ENCODE data around the gene PACRG. TPM values are rescaled to one million over a fixed set of nuclear protein-coding genes. Genes with fewer than 3 reads are reported as not detected.

Gene PACRG
- total RNA-seq, 2 donors from 2014 or later = 13.0 TPM; not detected in 1

DNA sequence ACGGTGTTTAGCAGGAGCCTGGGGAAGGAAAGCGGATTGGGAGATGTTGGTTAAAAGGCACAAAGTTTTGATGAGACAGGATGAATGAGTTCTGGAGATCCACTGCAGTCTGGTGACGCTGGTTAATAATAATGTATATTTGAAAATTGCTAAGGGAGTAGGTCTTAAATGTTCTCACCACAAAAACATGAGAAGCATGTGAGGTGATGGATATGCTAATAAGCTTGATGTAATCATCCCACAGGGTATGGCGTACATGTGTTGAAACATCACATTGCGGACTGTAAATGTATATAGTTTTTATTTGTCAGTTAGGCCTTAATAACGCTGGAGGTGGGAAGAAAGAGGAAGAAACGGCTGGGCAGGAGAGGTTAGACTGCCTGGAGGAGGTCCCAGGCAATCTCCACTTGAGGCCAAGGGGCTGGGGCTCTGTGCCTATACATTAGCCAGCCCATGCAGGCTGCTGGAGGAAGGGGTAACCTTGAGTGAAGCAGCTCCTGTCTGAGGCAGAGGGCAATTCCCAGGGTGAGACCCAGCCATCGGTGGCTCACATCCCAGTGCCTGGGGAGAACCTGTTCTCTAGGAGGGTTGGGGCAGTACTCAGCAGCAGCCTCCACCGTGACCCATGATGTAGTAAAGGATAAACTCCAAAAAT, 498.5 kb downstream of the PACRG start:
- no peak overlapping the region for H3K4me3 ChIP-seq
- no peak overlapping the region for H3K27ac ChIP-seq
- H3K27me3 ChIP-seq (replicated peaks; ENCODE audit: insufficient read depth) = no peaks in the 10 kb centered on the region
- DNase-seq (ENCODE audit: low spot score) (no peak), ATAC-seq (ENCODE audit: insufficient number of reproducible peaks, low FRiP score, low read depth) (no peak)
- TF ChIP-seq, protein P1, sequence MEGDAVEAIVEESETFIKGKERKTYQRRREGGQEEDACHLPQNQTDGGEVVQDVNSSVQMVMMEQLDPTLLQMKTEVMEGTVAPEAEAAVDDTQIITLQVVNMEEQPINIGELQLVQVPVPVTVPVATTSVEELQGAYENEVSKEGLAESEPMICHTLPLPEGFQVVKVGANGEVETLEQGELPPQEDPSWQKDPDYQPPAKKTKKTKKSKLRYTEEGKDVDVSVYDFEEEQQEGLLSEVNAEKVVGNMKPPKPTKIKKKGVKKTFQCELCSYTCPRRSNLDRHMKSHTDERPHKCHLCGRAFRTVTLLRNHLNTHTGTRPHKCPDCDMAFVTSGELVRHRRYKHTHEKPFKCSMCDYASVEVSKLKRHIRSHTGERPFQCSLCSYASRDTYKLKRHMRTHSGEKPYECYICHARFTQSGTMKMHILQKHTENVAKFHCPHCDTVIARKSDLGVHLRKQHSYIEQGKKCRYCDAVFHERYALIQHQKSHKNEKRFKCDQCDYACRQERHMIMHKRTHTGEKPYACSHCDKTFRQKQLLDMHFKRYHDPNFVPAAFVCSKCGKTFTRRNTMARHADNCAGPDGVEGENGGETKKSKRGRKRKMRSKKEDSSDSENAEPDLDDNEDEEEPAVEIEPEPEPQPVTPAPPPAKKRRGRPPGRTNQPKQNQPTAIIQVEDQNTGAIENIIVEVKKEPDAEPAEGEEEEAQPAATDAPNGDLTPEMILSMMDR (IDR thresholded peaks at IDR 0.05) = no peak
- no peaks in the 10 kb centered on the region for H3K4me1 ChIP-seq (ENCODE audit: control insufficient read depth in 1 of 2, low read depth in 2 of 2)
- H3K9me3 ChIP-seq = no peaks in the 10 kb centered on the region
- H3K36me3 ChIP-seq = no peaks in the 10 kb centered on the region

DNA sequence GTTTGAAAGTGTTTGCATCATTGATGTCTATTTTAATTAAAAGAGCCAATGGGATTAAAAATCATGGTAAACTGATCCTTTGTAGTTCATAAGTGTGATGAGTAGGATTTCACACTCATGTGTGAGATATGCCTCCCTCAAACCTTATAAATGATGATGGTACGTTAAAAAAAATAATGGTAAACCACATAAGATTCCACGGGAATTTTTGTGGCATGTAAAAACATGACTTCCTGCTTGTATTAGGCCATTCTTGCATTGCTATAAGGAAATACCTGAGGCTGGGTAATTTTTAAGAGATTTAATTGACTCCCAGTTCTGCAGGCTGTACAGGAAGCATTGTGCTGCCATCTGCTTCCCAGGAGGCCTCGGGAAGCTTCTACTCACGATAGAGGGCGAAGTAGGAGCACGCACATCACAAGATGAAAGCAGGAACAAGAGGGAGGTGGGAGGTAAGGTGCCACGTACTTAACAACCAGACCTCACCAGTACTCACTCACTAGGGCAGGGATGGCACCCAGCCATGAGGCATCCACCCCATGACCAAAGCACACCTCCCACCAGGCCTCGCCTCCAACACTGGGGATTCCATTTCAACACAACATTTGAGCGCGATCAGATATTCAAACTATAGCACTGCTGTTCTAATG, 499.2 kb downstream of the PACRG start:
- H3K36me3 ChIP-seq = no peaks in the 10 kb centered on the region
- ATAC-seq (ENCODE audit: insufficient number of reproducible peaks, low FRiP score, low read depth) (no peak), DNase-seq (ENCODE audit: low spot score) (no peak)
- no peak overlapping the region for H3K4me3 ChIP-seq
- H3K9me3 ChIP-seq = no peaks in the 10 kb centered on the region
- TF ChIP-seq, protein P1 (IDR thresholded peaks at IDR 0.05) = no peak
- H3K4me1 ChIP-seq (ENCODE audit: control insufficient read depth in 1 of 2, low read depth in 2 of 2) = no peaks in the 10 kb centered on the region
- no peaks in the 10 kb centered on the region for H3K27me3 ChIP-seq (replicated peaks; ENCODE audit: insufficient read depth)
- no peak overlapping the region for H3K27ac ChIP-seq

GRCh38 chr6:163228041-163228440, 500.3 kb downstream of the PACRG start:
- H3K4me1 ChIP-seq (ENCODE audit: control insufficient read depth in 1 of 2, low read depth in 2 of 2) = no peaks in the 10 kb centered on the region
- H3K27me3 ChIP-seq (replicated peaks; ENCODE audit: insufficient read depth) = no peaks in the 10 kb centered on the region
- no peak for ATAC-seq (ENCODE audit: insufficient number of reproducible peaks, low FRiP score, low read depth)
- no peaks in the 10 kb centered on the region for H3K36me3 ChIP-seq
- no peak overlapping the region for H3K4me3 ChIP-seq
- H3K27ac ChIP-seq = no peak overlapping the region
- DNase-seq (ENCODE audit: low spot score) = no peak
- no peaks in the 10 kb centered on the region for H3K9me3 ChIP-seq
- TF ChIP-seq, protein P1 (IDR thresholded peaks at IDR 0.05) = no peak

DNA sequence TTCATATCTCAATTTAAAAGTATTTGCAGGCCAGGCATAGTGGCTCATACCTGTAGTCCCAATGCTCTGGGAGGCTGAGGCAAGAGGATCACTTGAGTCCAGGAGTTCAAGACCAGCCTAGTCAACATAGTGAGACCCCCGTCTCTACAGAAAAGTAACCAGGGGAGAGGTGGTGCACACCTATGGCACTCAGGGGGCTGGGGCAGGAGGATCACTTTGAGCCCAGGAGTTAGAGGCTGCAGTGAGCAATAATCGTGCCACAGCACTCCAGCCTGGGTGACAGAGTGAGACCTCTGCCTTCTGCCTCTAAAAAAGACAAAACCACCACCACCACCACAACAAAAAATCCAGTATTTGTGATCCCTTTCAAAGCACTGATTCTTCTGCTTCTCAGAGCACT, 501.3 kb downstream of the PACRG start:
- H3K4me1 ChIP-seq (ENCODE audit: control insufficient read depth in 1 of 2, low read depth in 2 of 2) = no peaks in the 10 kb centered on the region
- no peak for ATAC-seq (ENCODE audit: insufficient number of reproducible peaks, low FRiP score, low read depth)
- H3K36me3 ChIP-seq = no peaks in the 10 kb centered on the region
- H3K4me3 ChIP-seq = no peak overlapping the region
- TF ChIP-seq, protein P1 (IDR thresholded peaks at IDR 0.05) = no peak
- H3K27ac ChIP-seq = no peak overlapping the region
- no peaks in the 10 kb centered on the region for H3K27me3 ChIP-seq (replicated peaks; ENCODE audit: insufficient read depth)
- no peak for DNase-seq (ENCODE audit: low spot score)
- no peaks in the 10 kb centered on the region for H3K9me3 ChIP-seq

- ATAC-seq (ENCODE audit: insufficient number of reproducible peaks, low FRiP score, low read depth) (no peak), DNase-seq (ENCODE audit: low spot score) (no peak)
- TF ChIP-seq, protein P1 (IDR thresholded peaks at IDR 0.05) = no peak
- H3K4me3 ChIP-seq = no peak overlapping the region
- no peaks in the 10 kb centered on the region for H3K27me3 ChIP-seq (replicated peaks; ENCODE audit: insufficient read depth)
- no peak overlapping the region for H3K27ac ChIP-seq
- no peaks in the 10 kb centered on the region for H3K9me3 ChIP-seq
- no peaks in the 10 kb centered on the region for H3K4me1 ChIP-seq (ENCODE audit: control insufficient read depth in 1 of 2, low read depth in 2 of 2)
- H3K36me3 ChIP-seq = no peaks in the 10 kb centered on the region
Measured at GRCh38 chr6:163230901-163231300, 503.1 kb downstream of the PACRG start.

All from thoracic aorta (tissue), 2 donors.